NCI-H69 (cell line): Measurements from ENCODE around the gene ZNF503.
"Not testable (repeated sequence)": the region's sequence is repeated elsewhere in the genome, so short reads cannot be mapped to it uniquely, and the experiment has no call there.

Source experiments
- DNase-seq: peaks from one replicate; lab custom pipeline; 2025; lab: John Stamatoyannopoulos, UW

Gene ZNF503

GRCh38 chr10:75395066-75395931 lies 6.3 kb downstream of the ZNF503 start:
- no peak for DNase-seq

GRCh38 chr10:75394221-75394620 lies 7.3 kb downstream of the ZNF503 start:
- DNase-seq: no peak

GRCh38 chr10:75392744-75393143 lies 8.8 kb downstream of the ZNF503 start:
- DNase-seq: no peak

GRCh38 chr10:75392271-75392670 lies 9.3 kb downstream of the ZNF503 start:
- no peak for DNase-seq

GRCh38 chr10:75390178-75390577 lies 11.4 kb downstream of the ZNF503 start:
- DNase-seq: no peak

- no peak for DNase-seq
These were observed 13.5 kb downstream of the ZNF503 start for GRCh38 chr10:75388082-75388481.

- DNase-seq: no peak
These were observed 15.4 kb downstream of the ZNF503 start for GRCh38 chr10:75386128-75386527.

- no peak for DNase-seq
These were observed 21.7 kb downstream of the ZNF503 start for GRCh38 chr10:75379817-75380216.

GRCh38 chr10:75379212-75379724 lies 22.3 kb downstream of the ZNF503 start:
- peak; percentile 65 for DNase-seq

- DNase-seq: no peak
These were observed 23.2 kb downstream of the ZNF503 start for GRCh38 chr10:75378379-75378778.

- DNase-seq: no peak
These were observed 23.7 kb downstream of the ZNF503 start for GRCh38 chr10:75377869-75378268.

- no peak for DNase-seq
These were observed 25.7 kb downstream of the ZNF503 start for GRCh38 chr10:75375838-75376237.

GRCh38 chr10:75371010-75371409 lies 30.6 kb downstream of the ZNF503 start:
- DNase-seq: no peak

- not testable (repeated sequence) for DNase-seq
These were observed 31.7 kb downstream of the ZNF503 start for GRCh38 chr10:75369838-75370237.

GRCh38 chr10:75367901-75368300 lies 33.7 kb downstream of the ZNF503 start:
- no peak for DNase-seq

- DNase-seq: peak; percentile 29
These were observed 34.5 kb downstream of the ZNF503 start for GRCh38 chr10:75367021-75367487.

GRCh38 chr10:75363431-75363830 lies 38.1 kb downstream of the ZNF503 start:
- no peak for DNase-seq

- DNase-seq: not testable (repeated sequence)
These were observed 41.7 kb downstream of the ZNF503 start for GRCh38 chr10:75359876-75360275.

GRCh38 chr10:75358835-75359421 lies 42.6 kb downstream of the ZNF503 start:
- peak; percentile 4 for DNase-seq

GRCh38 chr10:75358132-75358531 lies 43.4 kb downstream of the ZNF503 start:
- peak; percentile 55 for DNase-seq

GRCh38 chr10:75357500-75357899 lies 44.1 kb downstream of the ZNF503 start:
- DNase-seq: no peak

GRCh38 chr10:75356484-75356883 lies 45.1 kb downstream of the ZNF503 start:
- DNase-seq: no peak

GRCh38 chr10:75355706-75356105 lies 45.9 kb downstream of the ZNF503 start:
- DNase-seq: no peak
